ENCODE measurements around the gene KRTAP12-4.

- TF ChIP-seq POLR2A (IDR thresholded peaks at IDR 0.05) (no peak), CTCF (IDR thresholded peaks at IDR 0.05) (no peak)
Observed at GRCh38 chr21:44666401-44667320, 12.2 kb upstream of the KRTAP12-4 start, which contains the start of gene KRTAP12-2.
